Ascending aorta (tissue), 2 donors: ENCODE results near the gene IRAK1BP1. TPM values are rescaled to one million over a fixed set of nuclear protein-coding genes. Genes with fewer than 3 reads are reported as not detected.
A peak's percentile ranks its signal among the peaks of the same experiment; 100 is the strongest.
"Not testable (repeated sequence)": the region's sequence is repeated elsewhere in the genome, so short reads cannot be mapped to it uniquely, and the experiment has no call there.

Source experiments
- DNase-seq, 2 donors: peaks; one replicate each; pipeline ENCODE4 v3.0.0-alpha.2; 2019; ENCODE audit warnings: low spot score in 2 of 2
- H3K27ac ChIP-seq, 2 donors: fragments of 200-600 bp; sonication (generic); one replicate each; pipeline ENCODE4 v1.5.1; 2016 to 2017; ENCODE audit warnings: mild to moderate bottlenecking in 1 of 2
- H3K27me3 ChIP-seq: fragments of 200-600 bp; sonication (generic); one replicate; pipeline ENCODE4 v1.5.1; 2017
- H3K36me3 ChIP-seq, 2 donors: fragments of 200-600 bp; sonication (generic); one replicate each; pipeline ENCODE4 v1.5.1; 2016
- H3K4me1 ChIP-seq, 2 donors: fragments of 200-600 bp; sonication (generic); one replicate each; pipeline ENCODE4 v1.5.1; 2016 to 2017; ENCODE audit warnings: mild to moderate bottlenecking in 1 of 2
- H3K4me3 ChIP-seq, 2 donors: fragments of 200-600 bp; sonication (generic); one replicate each; pipeline ENCODE4 v1.5.1; 2016 to 2017; ENCODE audit warnings: mild to moderate bottlenecking in 1 of 2
- H3K9me3 ChIP-seq, 2 donors: fragments of 200-600 bp; sonication (generic); one replicate each; pipeline ENCODE4 v1.5.1; 2016
- CTCF ChIP-seq, 3 experiments: fragments of 200-600 bp in 2 of 3; fragments of 450-650 bp in 1 of 3; sonication (generic) in 2 of 3; IDR thresholded peaks; one replicate each; pipeline ENCODE4 v1.5.1; 2016 to 2019; ENCODE audit warnings: antibody characterized with exemption in 3 of 3, mild to moderate bottlenecking in 1 of 3, moderate library complexity in 1 of 3
- intact Hi-C: fragments of 100-400 bp; cut with DNase I; formaldehyde crosslinking; loops from one replicate; pipeline ENCODE4 v1.15.1; 2023
- total RNA-seq: library from RNA; depleted of rRNA; stranded (reverse); fragments of >200 nt; gene quantifications from one replicate; pipeline ENCODE4 v1.1.0, GENCODE V29; 2016

Gene IRAK1BP1
- total RNA-seq, 1 donor from 2014 or later = 2.7 TPM

DNA sequence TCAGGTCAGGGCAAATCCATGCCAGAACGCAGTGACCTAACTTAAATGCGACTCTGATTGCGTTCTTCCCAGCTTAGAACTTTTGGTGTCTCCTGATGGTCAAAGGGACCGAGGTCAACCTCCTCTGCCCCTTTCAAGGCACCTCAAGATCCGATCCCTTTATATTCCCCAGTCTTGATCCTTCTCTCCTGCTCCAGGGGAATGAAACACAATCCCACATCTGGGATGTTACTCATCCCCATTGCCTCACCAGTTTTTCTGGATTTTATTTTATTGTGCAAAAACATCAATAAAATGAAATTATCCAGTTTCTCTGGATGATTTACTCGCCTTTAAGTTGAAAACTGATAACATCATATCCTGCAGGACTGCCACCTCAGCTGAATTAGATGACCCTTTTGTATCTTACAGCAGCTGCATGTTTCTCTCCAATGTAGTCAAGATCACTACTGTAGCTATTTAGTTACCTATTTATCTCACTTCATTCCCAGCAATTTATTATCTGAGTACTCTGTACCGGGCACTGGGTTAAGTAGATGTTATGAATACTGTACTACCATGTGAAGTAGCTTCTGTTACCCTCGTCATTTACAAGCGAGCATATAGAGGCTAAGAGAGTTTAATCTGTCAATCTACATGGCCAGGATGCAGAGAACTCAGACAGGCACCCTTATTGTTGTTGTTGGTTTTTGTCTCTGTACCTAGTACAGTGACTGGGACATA is 44.0 kb downstream of the IRAK1BP1 start:
- peak overlapping the region in 1 of 2 donors; percentile 66 for H3K4me3 ChIP-seq
- TF ChIP-seq CTCF (IDR thresholded peaks at IDR 0.05) = no peak
- H3K9me3 ChIP-seq = no peaks in the 10 kb centered on the region
- H3K27ac ChIP-seq = no peak overlapping the region
- H3K27me3 ChIP-seq = no peaks in the 10 kb centered on the region
- H3K4me1 ChIP-seq = no peaks in the 10 kb centered on the region
- H3K36me3 ChIP-seq = no peaks in the 10 kb centered on the region
- intact Hi-C loops = no loop called here
- no peak for DNase-seq

DNA sequence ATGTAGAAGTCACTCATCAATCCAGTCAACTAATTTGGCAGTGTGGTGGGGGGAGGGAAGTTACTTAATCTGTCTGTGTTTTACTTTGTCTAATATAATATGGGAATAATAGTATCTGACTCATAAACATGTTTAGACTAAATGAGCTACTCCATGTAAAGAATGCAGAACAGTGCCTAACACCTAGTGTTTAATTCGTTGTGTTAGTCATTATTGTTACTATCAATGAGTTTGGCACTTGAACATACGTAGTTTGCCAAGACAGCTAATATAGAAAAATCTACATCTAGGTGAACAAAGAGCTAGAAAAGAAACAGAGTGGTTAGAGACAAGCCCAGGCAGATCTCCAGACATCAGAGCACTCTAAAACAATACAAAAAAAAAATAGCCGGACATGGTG is 49.1 kb downstream of the IRAK1BP1 start:
- TF ChIP-seq CTCF (IDR thresholded peaks at IDR 0.05) = no peak
- no peak for DNase-seq
- Histone ChIP-seq H3K4me1 (no peaks in the 10 kb centered on the region), H3K4me3 (no peak overlapping the region), H3K9me3 (peaks cover 7 to 20% of the 10 kb centered on the region in 2 donors), H3K27me3 (no peaks in the 10 kb centered on the region), H3K36me3 (no peaks in the 10 kb centered on the region), H3K27ac (no peak overlapping the region)
- intact Hi-C loops = no loop called here

- H3K4me1 ChIP-seq = no peaks in the 10 kb centered on the region
- peaks cover 11 to 25% of the 10 kb centered on the region in 2 donors for H3K9me3 ChIP-seq
- no peak for DNase-seq
- TF ChIP-seq CTCF (IDR thresholded peaks at IDR 0.05) = no peak
- H3K27ac ChIP-seq = no peak overlapping the region
- H3K27me3 ChIP-seq = no peaks in the 10 kb centered on the region
- no peaks in the 10 kb centered on the region for H3K36me3 ChIP-seq
- no peak overlapping the region for H3K4me3 ChIP-seq
- intact Hi-C loops = no loop called here
Observed at GRCh38 chr6:78917788-78918187, 50.4 kb downstream of the IRAK1BP1 start.

DNA sequence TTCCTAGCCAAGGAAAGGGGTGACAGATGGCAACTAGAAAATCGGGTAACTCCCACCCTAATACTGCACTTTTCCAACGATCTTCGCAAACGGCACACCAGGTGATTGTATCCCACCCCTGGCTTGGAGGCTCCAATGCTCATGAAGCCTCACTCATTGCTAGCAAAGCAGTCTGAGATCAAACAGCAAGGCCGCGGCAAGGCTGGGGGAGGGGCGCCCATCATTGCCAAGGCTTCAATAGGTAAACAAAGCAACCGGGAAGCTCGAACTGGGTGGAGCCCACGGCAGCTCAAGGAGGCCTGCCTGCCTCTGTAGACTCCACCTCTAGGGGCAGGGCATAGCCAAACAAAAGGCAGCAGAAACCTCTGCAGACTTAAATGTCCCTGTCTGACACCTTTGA is 53.8 kb downstream of the IRAK1BP1 start:
- DNase-seq, H3K4me1 ChIP-seq, H3K4me3 ChIP-seq, H3K27ac ChIP-seq, intact Hi-C loops, H3K27me3 ChIP-seq, H3K36me3 ChIP-seq: not testable (repeated sequence)
- H3K9me3 ChIP-seq = peaks cover 11 to 39% of the 10 kb centered on the region in 2 donors

- intact Hi-C loops = no loop called here
- H3K4me1 ChIP-seq = no peaks in the 10 kb centered on the region
- no peak overlapping the region for H3K27ac ChIP-seq
- TF ChIP-seq CTCF (IDR thresholded peaks at IDR 0.05) = no peak
- no peaks in the 10 kb centered on the region for H3K36me3 ChIP-seq
- DNase-seq = no peak
- H3K27me3 ChIP-seq = no peaks in the 10 kb centered on the region
- peaks cover 17 to 38% of the 10 kb centered on the region in 2 donors for H3K9me3 ChIP-seq
- no peak overlapping the region for H3K4me3 ChIP-seq
Observed at GRCh38 chr6:78925317-78925716, 58.0 kb downstream of the IRAK1BP1 start.

DNA sequence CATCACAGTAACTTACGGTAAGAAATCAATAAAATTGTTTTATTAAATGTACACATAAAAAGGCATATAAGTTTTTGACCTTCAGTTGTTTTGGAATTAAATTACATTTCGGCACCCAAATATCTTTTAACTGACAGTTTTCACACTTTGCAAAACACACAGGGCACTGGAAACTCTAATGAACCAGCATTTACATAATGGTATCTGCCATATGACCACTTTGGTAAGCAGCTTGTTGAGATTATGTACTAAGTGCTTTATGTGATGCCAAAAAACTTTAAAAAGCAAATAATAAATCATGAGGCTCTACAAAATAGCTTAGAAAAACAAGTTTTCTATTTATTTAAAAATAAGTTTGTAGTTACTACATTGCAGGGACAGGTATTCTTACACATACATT is 68.2 kb downstream of the IRAK1BP1 start:
- intact Hi-C loops = no loop called here
- no peak for TF ChIP-seq CTCF (IDR thresholded peaks at IDR 0.05)
- Histone ChIP-seq H3K27ac (no peak overlapping the region), H3K4me3 (no peak overlapping the region), H3K27me3 (no peaks in the 10 kb centered on the region), H3K36me3 (peaks cover under 1 to 16% of the 10 kb centered on the region in 2 donors), H3K9me3 (no peaks in the 10 kb centered on the region), H3K4me1 (no peaks in the 10 kb centered on the region)
- no peak for DNase-seq
